Neural progenitor cell (in vitro differentiated cells): ENCODE data around the gene RGS6.

Source experiments
- CTCF ChIP-seq: fragments of 200-600 bp; sonication (generic); IDR thresholded peaks from 2 replicates; pipeline ENCODE4 v1.5.1; 2017; ENCODE audit warnings: antibody characterized with exemption, mild to moderate bottlenecking
- EZH2phosphoT487 ChIP-seq: fragments of 200-600 bp; sonication (generic); IDR thresholded peaks from 2 replicates; pipeline ENCODE4 v1.6.1; 2017; ENCODE audit warnings: antibody characterized with exemption

- TF ChIP-seq CTCF (no peak), EZH2phosphoT487 (no peak)
These were observed 27.2 kb upstream of the RGS6 start for GRCh38 chr14:71905031-71905430.
